ENCODE data around the gene FANCM. TPM values are rescaled to one million over a fixed set of nuclear protein-coding genes. Genes with fewer than 3 reads are reported as not detected.
A peak's percentile ranks its signal among the peaks of the same experiment; 100 is the strongest.

The FANCM gene
- total RNA-seq, 6 experiments from 2014 or later = 1.4 to 3.9 (median 1.9) TPM

DNA sequence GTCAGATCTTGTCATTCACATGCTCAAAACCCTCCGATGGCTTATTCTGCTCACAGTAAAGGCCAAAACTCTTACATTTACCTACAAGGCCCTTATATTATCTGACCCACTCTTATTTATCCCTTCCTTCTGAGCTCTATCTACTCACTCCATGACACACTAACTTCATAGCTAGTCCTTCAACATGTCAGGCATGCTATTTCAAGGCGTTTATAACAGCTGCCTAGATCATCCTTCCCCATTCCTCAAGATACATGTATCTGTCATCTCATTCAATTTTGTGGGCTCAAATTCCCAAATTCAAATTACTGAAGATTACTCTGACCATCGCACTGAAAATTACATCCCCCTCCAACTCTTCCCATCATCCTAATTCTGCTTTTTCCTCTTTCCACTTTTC is 110.4 kb downstream of the FANCM start:
- no peak for DNase-seq
- intact Hi-C loops (cut with DNase I) = no loop called here
- ATAC-seq = no peak

DNA sequence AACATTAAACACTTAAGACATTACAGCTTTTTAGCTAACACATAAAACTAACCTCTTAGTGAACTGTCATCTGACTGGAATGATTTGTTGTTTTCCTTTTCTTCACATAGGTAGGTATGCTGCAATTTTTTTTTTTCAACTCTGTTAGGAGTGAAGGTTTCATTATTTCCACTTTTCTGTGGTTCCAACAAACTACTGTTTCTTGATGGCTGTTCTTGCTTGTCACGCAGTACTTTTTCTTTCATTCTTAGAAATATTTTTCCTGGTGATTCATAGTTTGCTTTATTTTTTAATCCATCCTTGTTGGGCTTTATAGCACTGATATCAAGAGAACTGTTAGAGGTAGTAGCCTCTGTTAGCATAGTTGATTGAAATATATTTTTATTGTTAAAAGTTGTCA is 111.0 kb downstream of the FANCM start:
- intact Hi-C loops (cut with DNase I) = no loop called here
- H3K27ac ChIP-seq = no peak overlapping the region
- H3K9me3 ChIP-seq = no peaks in the 10 kb centered on the region
- no peak for DNase-seq
- no peaks in the 10 kb centered on the region for H3K27me3 ChIP-seq
- peaks cover 0 to 4% (median 0%) of the 10 kb centered on the region in 4 donors for H3K4me1 ChIP-seq
- ATAC-seq = no peak
- no peak overlapping the region for H3K4me3 ChIP-seq
- WGBS (ENCODE audit: insufficient coverage, low coverage, low lambda C conversion rate, missing lambda C conversion rate) = 61% methylated on average over 1 of the region's 1 CpG
- no peaks in the 10 kb centered on the region for H3K36me3 ChIP-seq
- no peak for TF ChIP-seq POLR2A (IDR thresholded peaks at IDR 0.05)
- TF ChIP-seq, protein P1, sequence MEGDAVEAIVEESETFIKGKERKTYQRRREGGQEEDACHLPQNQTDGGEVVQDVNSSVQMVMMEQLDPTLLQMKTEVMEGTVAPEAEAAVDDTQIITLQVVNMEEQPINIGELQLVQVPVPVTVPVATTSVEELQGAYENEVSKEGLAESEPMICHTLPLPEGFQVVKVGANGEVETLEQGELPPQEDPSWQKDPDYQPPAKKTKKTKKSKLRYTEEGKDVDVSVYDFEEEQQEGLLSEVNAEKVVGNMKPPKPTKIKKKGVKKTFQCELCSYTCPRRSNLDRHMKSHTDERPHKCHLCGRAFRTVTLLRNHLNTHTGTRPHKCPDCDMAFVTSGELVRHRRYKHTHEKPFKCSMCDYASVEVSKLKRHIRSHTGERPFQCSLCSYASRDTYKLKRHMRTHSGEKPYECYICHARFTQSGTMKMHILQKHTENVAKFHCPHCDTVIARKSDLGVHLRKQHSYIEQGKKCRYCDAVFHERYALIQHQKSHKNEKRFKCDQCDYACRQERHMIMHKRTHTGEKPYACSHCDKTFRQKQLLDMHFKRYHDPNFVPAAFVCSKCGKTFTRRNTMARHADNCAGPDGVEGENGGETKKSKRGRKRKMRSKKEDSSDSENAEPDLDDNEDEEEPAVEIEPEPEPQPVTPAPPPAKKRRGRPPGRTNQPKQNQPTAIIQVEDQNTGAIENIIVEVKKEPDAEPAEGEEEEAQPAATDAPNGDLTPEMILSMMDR (IDR thresholded peaks at IDR 0.05) = no peak

More for the DNA sequence above, 110.4 kb downstream of the FANCM start:
- TF ChIP-seq, protein P1 (IDR thresholded peaks at IDR 0.05) = no peak
- TF ChIP-seq POLR2A (IDR thresholded peaks at IDR 0.05) = no peak
- H3K4me1 ChIP-seq = no peaks in the 10 kb centered on the region
- 88% methylated on average over 3 of the region's 3 CpGs for WGBS (ENCODE audit: insufficient coverage, low coverage, low lambda C conversion rate, missing lambda C conversion rate)
- H3K27me3 ChIP-seq = no peaks in the 10 kb centered on the region
- no peak overlapping the region for H3K27ac ChIP-seq
- no peak overlapping the region for H3K4me3 ChIP-seq
- no peaks in the 10 kb centered on the region for H3K36me3 ChIP-seq
- H3K9me3 ChIP-seq = no peaks in the 10 kb centered on the region

DNA sequence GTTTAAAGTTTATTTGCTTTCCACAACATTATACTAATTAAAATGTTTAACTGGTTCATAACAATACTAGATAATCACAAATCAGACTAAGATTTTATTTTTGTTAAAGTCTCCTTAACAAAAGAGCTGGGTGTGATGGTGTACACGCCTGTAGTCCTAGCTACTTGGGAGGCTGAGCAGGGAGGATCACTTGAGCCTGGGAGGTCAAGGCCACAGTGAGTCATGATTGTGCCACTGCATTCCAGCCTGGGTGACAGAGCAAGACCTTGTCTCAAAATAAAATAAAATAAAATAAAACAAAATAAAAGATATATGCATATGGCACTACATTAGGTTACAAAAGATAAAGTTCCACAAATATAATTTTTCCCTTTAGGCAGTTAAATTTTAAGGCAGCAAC is 111.7 kb downstream of the FANCM start:
- ATAC-seq (no peak), DNase-seq (no peak)
- Histone ChIP-seq H3K9me3 (no peaks in the 10 kb centered on the region), H3K36me3 (no peaks in the 10 kb centered on the region), H3K27ac (no peak overlapping the region), H3K27me3 (no peaks in the 10 kb centered on the region), H3K4me3 (no peak overlapping the region), H3K4me1 (peaks cover 0 to 12% (median 0%) of the 10 kb centered on the region in 4 donors)
- intact Hi-C loops (cut with DNase I) = no loop called here
- WGBS (ENCODE audit: insufficient coverage, low coverage, low lambda C conversion rate, missing lambda C conversion rate) = 86% methylated on average over 1 of the region's 1 CpG
- TF ChIP-seq, protein P1 (IDR thresholded peaks at IDR 0.05) = no peak

DNA sequence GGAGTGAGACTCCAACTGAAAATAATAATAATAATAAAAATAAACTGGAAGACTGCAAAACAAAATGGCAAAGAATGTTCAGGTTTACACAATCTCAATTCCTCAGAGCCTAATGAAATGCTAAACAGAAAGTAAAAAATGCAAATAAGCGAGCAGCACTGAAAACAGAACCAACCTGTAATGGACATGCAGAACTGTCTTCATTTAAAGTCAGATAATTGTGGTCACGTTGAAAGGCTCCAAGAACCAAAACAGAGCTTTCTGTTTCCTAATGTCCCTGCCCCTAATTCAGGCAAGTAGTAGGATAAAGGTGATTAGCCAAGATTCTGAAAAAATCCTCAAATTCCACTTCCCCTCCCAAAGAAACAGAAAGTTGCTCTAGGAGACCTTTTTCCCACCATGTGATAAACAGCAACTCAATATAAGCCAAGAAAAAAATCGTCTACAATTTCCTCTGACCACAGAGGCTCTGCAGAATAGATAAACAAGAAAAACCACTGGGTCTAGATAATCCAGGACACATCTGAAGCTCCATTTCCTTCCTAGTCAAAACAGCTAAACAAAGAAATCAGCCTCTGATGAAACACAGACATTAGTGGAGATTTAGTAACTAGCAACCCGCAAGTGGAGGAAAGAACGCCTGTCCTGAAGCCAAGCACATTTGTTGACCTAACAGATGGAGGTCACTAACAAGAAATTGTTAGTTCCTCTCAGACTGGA is 114.3 kb downstream of the FANCM start:
- Histone ChIP-seq H3K36me3 (no peaks in the 10 kb centered on the region), H3K27ac (peak overlapping the region in 2 of 3 donors; percentile 43 to 52), H3K4me1 (peaks cover 0 to 13% (median 0%) of the 10 kb centered on the region in 4 donors), H3K4me3 (peak overlapping the region in 1 of 3 donors; percentile 19), H3K9me3 (no peaks in the 10 kb centered on the region), H3K27me3 (no peaks in the 10 kb centered on the region)
- TF ChIP-seq, protein P1 (IDR thresholded peaks at IDR 0.05) = no peak
- no peak for TF ChIP-seq POLR2A (IDR thresholded peaks at IDR 0.05)
- WGBS (ENCODE audit: insufficient coverage, low coverage, low lambda C conversion rate, missing lambda C conversion rate) = 26% methylated on average over 5 of the region's 5 CpGs
- intact Hi-C loops (cut with DNase I) = loop anchor here in 1 of 2 donors (10.0 kb wide), 1 partner anchor 335 kb away; no protein-coding TSS in a partner anchor
- ATAC-seq (peak in 2 of 4 donors; percentile 1 to 2), DNase-seq (no peak)

Small RNA genes lying within 50 kb of the gene (small RNA-seq; reads per million reads assigned to genes)
- 0 to 0.10 reads per million in 2 experiments for gene RF00151
- 5,176 to 5,687 reads per million in 2 experiments for gene SNORD127

Other genes with a start within 250 kb of the FANCM start
- 1 to 10 TPM; 3.4 to 7.8 (median 6.1) TPM for gene KLHL28, start 174.0 kb upstream of the FANCM start, total RNA-seq
- 10 to 100 TPM in 1 of 6 experiments, 1 to 10 TPM in 5; 4.7 to 12.5 (median 6.9) TPM for gene TOGARAM1, start 173.7 kb upstream of the FANCM start, total RNA-seq
- 10 to 100 TPM in 3 of 6 experiments, 1 to 10 TPM in 3; 7.3 to 15.1 (median 10.4) TPM for gene PRPF39, start 51.8 kb upstream of the FANCM start, total RNA-seq
- gene FKBP3, start 1.4 kb upstream of the FANCM start, total RNA-seq = 10 to 100 TPM; 25.0 to 32.9 (median 27.2) TPM
- gene MIS18BP1, start 117.3 kb downstream of the FANCM start, total RNA-seq = 10 to 100 TPM in 1 of 6 experiments, 1 to 10 TPM in 5; 4.6 to 11.0 (median 6.4) TPM